Gastrocnemius medialis (tissue), 4 donors: Measurements from ENCODE around the gene PIK3R1.

Experiments used
- CTCF ChIP-seq, 5 experiments: fragments of 450-650 bp in 3 of 5; fragments of 200-600 bp in 2 of 5; sonication (generic) in 2 of 5; IDR thresholded peaks in 4 of 5; conservative IDR thresholded peaks in 1 of 5; 1 replicate in 4 of 5; 2 replicates in 1 of 5; pipeline ENCODE4 v1.5.1; 2016 to 2019; ENCODE audit warnings: antibody characterized with exemption in 5 of 5, mild to moderate bottlenecking in 3 of 5, moderate library complexity in 3 of 5
- POLR2A ChIP-seq, 2 donors: fragments of 450-650 bp; IDR thresholded peaks; one replicate each; pipeline ENCODE4 v1.6.1; 2017; ENCODE audit warnings: antibody characterized with exemption in 2 of 2, mild to moderate bottlenecking in 2 of 2, moderate library complexity in 2 of 2

GRCh38 chr5:68271124-68271523 is 55.6 kb downstream of the PIK3R1 start:
- no peak for TF ChIP-seq POLR2A (IDR thresholded peaks at IDR 0.05)
- no peak for TF ChIP-seq CTCF (IDR thresholded peaks at IDR 0.05 in 4 of 5, conservative IDR thresholded peaks at IDR 0.05 in 1 of 5)
